Stimulated activated CD8-positive, alpha-beta memory T cell treated with anti-CD3 and anti-CD28 coated beads, Interleukin-7, amount 100 ng/mL, for 4 hours (primary cell): ENCODE results near the gene TMEM131.

Experiments
- DNase-seq, 2 donors: peaks; one replicate each; pipeline ENCODE4 v3.0.0-alpha.2; 2020; ENCODE audit warnings: low read depth in 2 of 2

TMEM131 gene

DNA sequence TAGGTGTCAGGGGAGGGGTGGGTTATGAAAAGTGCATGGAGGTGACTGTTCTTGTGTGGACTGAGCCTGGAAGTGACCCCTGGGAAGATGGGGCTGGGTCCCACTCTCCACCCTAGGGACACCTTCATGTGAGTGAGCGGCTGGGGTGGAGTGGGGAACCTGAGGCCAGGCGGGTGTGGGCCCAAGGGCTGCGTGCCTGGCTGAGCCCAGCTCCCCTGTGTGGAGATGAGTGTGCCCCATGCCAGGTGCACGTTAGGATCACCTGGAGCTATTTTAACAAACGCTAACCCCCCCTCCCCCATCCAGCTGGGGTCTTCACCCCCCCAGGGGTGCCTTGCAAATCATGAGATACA is 255.9 kb downstream of the TMEM131 start:
- DNase-seq = no peak

DNA sequence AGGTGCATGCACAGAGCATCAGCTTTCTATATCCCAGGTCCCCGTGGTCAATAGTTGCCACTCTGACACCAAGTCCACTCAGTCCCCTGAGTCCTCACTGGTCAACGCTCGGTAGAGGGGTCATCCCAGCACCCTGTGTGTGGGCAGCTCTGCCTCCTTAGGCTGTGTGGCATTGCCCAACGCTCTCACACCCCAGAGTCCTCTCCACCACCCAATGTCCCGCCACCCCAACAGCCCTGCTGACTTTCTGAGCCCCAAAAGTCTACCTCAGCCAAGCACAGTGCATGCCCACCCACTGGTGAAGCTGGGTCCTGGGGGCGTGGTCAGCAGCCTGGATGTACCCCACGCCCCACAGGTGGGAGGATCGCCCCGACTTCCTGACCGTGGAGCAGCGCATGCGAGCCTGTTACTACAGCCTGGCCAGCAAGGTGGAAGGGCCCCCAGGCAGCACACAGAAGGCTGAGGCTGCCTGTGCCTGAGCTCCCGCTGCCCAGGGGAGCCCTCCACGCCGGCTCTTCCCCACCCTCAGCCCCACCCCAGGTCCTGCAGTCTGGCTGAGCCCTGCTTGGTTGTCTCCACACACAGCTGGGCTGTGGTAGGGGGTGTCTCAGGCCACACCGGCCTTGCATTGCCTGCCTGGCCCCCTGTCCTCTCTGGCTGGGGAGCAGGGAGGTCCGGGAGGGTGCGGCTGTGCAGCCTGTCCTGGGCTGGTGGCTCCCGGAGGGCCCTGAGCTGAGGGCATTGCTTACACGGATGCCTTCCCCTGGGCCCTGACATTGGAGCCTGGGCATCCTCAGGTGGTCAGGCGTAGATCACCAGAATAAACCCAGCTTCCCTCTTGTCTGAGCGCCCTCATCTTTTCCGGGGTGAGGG is 256.5 kb downstream of the TMEM131 start:
- no peak for DNase-seq

DNA sequence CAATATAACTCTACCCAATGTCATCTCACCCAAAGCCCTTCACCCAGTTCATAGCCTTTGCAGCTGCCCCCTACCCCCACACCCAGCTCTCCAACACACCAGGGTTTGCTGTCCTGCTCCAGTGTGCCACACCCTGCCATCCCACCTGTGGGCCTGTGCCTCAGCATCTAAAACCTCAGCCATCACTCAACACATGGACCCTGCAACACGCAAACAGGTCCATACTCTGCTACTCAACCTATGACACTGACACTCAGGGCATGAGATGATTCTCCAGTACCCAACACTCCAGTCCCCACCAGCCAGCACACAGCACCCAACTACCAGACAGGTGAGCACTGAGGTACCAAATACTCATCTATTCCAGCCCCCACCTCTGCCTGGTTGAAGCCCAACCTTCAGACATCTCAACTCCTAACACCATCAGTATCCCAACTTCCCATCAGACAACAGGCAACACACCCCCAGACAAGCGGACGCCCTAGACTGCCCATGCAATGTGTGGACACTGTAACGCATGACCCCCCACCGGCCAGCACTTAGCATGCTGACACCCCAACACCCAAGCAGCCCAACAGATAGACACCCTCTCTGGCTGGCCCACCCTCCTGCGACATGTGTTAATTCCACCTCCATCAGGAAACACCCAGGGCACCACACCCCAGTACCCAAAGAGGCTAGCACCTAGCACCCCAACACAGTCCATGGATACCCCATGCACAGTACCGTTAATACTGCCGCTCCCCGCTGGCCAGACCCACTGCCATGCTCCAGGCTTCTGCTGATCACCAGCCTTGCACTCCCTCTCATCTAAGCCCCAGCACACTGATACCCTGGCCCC is 257.3 kb downstream of the TMEM131 start:
- no peak for DNase-seq

GRCh38 chr2:97737421-97738178 is 258.1 kb downstream of the TMEM131 start:
- DNase-seq = no peak

DNA sequence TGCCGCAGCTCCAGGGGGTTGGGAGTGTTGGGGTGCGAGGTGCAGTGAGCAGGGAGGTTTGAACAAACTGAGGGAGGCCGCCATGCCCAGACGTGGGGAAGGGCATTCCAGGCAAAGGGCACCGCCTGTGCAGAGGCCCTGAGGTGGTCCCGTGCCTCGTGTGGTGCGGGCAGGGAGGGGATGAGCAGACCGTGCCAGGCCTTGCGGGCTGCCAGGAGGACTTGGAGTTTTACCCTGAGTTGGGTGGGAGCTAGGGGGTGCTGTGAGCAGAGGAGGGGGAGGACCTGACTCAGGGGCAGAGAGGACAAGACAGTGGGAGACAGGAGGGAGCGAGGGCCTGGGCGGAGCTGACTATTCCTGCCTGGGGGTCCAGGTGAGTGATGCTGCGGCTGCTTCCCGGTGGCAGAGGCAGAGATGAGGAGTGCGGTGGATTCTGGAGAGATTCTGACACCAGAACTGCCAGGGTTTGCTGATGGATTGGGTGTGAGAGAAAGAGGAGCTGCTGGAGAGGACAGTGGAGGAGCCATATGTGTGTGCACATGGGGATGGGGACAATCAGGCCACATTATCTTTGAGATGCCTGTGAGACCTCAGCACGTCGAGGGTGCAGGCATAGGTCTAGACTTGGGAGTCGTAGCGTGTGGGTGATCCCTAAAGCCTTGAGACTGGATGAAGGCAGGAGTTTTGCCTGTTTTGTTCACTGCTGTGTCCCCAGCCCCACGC is 259.0 kb downstream of the TMEM131 start:
- no peak for DNase-seq

- no peak for DNase-seq
These were observed 259.6 kb downstream of the TMEM131 start for GRCh38 chr2:97736185-97736584.

- no peak for DNase-seq
These were observed 260.6 kb downstream of the TMEM131 start for GRCh38 chr2:97735161-97735561.

- no peak for DNase-seq
These were observed 261.4 kb downstream of the TMEM131 start for GRCh38 chr2:97734061-97735051.

- no peak for DNase-seq
These were observed 262.3 kb downstream of the TMEM131 start for GRCh38 chr2:97733341-97734035.

DNA sequence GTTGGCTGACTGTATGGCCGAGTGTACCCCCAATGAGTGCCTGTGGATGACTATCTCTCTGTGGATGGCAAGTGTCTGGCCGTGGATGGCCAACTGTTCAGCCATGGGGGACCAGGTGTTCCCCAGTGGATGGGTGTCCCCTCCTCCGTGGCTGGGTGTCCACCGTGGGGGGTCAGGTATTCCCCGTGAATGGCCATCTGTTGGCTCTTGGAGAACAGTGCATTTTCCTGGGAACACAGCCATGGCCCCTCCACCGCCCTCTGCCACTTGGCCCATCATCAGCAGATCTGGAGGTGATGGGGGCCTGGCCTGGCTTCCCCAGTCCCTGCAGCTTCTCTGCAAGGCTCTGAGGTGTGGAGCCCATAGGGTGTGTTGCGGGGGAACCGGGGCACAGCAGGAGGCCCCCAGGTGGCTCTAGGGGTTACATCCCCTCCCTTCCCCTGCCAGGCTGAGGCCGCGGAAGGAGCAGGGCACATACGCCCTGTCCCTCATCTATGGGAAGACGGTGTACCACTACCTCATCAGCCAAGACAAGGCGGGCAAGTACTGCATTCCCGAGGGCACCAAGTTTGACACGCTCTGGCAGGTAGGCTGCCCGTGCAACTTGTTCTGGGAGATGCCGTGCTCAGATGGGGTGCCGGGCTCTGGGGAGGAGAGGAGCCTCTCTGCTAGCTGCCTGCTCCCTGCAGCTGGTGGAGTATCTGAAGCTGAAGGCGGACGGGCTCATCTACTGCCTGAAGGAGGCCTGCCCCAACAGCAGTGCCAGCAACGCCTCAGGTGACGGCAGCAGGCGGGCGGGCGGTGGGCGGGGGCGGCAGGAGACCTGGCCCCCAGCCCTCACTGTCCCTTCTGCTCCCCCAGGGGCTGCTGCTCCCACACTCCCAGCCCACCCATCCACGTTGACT is 263.1 kb downstream of the TMEM131 start:
- DNase-seq = no peak

DNA sequence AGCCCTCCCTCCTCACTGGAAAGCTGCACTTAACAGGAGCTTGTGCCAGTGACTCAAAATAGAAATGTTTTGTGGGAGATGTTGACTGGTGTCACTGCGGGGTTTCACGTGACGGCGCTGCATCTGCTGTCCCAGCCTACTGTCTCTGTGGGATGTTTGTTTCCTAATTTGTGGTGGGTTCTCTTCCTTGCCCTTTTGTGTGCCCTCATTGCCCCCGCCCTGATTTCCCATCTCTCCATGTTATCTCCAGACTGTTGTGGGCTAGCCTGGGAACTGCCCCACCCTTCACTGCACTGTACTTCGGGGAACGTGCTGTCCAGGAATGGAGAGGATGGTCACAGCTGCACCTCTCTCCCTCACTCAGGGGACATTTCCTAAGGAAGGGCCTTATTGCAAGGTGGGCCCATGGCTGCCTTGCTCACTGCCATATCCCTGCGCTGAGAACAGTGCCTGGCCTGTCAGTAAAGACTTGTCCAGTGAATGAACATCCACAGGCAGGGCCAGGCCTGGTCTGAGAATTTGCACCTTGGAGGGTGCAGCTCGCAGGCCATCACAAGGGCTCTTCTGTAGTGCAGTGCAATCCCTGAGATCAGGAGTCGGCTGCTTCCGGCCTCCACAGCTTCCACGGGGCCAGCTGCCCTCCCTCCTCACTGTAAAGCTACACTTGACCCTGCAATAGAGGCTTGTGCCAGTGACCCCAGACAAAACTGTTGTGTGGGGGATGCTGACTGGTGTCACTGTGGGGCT is 264.3 kb downstream of the TMEM131 start:
- no peak for DNase-seq

DNA sequence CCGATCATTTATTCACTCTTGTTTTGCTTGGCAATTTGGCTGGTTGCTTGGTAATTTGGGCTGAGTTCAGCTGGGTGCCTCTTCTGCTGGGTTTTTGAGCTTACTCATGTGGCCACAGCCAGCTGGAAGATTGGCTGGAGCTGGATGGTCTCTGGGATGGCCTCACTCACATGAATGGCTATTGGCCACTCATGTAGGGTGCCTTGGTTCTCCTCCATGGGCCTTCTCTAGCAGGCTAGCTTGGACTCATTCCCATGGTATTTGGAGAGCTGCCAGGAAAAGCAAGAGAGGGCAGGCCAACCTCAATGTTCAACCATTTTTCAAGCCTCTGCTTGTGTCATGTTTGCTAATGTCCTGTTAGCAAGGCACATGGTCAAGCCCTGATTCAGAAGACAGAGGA is 265.5 kb downstream of the TMEM131 start:
- no peak for DNase-seq

- DNase-seq = no peak
These were observed 267.5 kb downstream of the TMEM131 start for GRCh38 chr2:97728091-97728731.

- DNase-seq = no peak
These were observed 268.5 kb downstream of the TMEM131 start for GRCh38 chr2:97727296-97727695.

- DNase-seq = no peak
These were observed 269.3 kb downstream of the TMEM131 start for GRCh38 chr2:97726261-97727064.

GRCh38 chr2:97724946-97725688 is 270.6 kb downstream of the TMEM131 start:
- DNase-seq = no peak
